DND-41 (cell line): ENCODE results near the gene TIMM44.

Experiments
- EZH2 ChIP-seq: IDR thresholded peaks from 3 replicates; pipeline ENCODE4 v1.6.1; 2012; ENCODE audit warnings: borderline replicate concordance, low read depth, mild to moderate bottlenecking, moderate library complexity, low read length, inconsistent platforms; ENCODE audit not compliant: severe bottlenecking
- TF ChIP-seq, protein P1 (sequence below): IDR thresholded peaks from 2 replicates; pipeline ENCODE4 v1.5.1; 2012; ENCODE audit warnings: borderline replicate concordance, low read length, moderate library complexity, mild to moderate bottlenecking; ENCODE audit not compliant: poor library complexity, severe bottlenecking; ENCODE audit errors: extremely low read depth

DNA sequence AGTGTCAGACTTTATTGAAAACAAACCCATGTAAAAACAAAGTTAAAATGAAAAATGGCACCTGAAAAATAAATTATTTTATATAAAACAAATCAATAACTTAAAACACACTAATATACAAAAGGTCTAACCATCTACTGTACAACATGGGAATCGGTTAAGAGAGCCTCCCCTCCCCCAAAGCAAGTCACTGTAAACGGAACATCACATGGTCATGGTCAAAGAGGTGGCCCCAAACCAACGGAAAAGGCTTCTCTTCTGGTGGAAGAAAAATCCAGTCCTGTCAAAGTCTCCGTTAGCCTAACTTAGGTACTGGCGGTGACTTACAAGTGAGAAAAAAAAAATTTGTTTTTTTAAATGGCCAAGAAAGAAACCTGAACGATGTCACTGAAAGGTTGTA, 15.7 kb upstream of the TIMM44 start:
- TF ChIP-seq EZH2: no peak
- TF ChIP-seq, protein P1, sequence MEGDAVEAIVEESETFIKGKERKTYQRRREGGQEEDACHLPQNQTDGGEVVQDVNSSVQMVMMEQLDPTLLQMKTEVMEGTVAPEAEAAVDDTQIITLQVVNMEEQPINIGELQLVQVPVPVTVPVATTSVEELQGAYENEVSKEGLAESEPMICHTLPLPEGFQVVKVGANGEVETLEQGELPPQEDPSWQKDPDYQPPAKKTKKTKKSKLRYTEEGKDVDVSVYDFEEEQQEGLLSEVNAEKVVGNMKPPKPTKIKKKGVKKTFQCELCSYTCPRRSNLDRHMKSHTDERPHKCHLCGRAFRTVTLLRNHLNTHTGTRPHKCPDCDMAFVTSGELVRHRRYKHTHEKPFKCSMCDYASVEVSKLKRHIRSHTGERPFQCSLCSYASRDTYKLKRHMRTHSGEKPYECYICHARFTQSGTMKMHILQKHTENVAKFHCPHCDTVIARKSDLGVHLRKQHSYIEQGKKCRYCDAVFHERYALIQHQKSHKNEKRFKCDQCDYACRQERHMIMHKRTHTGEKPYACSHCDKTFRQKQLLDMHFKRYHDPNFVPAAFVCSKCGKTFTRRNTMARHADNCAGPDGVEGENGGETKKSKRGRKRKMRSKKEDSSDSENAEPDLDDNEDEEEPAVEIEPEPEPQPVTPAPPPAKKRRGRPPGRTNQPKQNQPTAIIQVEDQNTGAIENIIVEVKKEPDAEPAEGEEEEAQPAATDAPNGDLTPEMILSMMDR: no peak
